ENCODE measurements around the gene ITGB5.

Gene ITGB5

DNA sequence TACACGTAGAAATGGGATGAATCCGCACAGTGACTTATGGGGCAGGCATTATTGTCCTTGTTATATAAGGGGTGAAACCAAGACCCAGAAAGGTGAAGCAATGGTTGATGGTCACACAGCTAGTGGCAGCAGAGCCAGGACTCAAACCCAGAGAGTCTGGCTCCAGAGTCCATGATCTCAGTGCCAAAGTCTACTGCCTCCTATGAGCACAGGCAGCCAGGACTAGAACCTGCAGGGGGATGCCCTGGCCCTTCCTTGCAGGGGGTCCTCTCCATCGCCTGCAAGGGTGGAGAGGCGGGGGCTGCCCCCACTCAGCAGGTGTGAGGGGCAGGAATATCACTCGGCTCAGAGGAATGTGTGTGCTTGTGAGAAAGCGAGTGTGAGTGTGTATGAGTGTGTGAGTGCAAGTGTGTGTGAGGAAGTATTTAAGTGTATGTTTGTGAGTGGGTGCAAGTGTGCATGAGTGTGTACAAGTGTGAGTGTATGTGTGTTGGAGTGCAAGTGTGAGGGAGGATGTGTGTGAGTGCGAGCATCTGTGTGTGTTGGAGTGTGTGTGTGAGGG, 112.2 kb downstream of the ITGB5 start:
- Histone ChIP-seq H2AK5ac (ENCODE audit: low read length) (no peak overlapping the region), H2BK5ac (ENCODE audit: low read length) (peak overlapping the region; percentile 52), H3K23ac (ENCODE audit: low read length) (peak overlapping the region; percentile 56), H2BK120ac (ENCODE audit: low read depth, low read length) (no peak overlapping the region), H3K4ac (ENCODE audit: low read depth, low read length) (no peak overlapping the region), H3K4me1 (ENCODE audit: control insufficient read depth, low read depth, low read length) (peaks cover 3% of the 10 kb centered on the region), H3K4me2 (ENCODE audit: low read length) (no peak overlapping the region), H3K36me3 (ENCODE audit: control insufficient read depth, insufficient read depth, low read length) (peaks cover 20% of the 10 kb centered on the region), H4K5ac (ENCODE audit: low read length) (no peak overlapping the region), H3K27ac (ENCODE audit: low read depth, low read length) (peak overlapping the region; percentile 24), H3K79me2 (ENCODE audit: control insufficient read depth, insufficient read depth, low read length) (peaks cover 8% of the 10 kb centered on the region), H2BK15ac (replicated peaks; ENCODE audit: low read depth) (no peak overlapping the region), H3K9ac (ENCODE audit: low read length) (no peak overlapping the region), H3K27me3 (ENCODE audit: insufficient read depth, low read length, poor library complexity) (no peaks in the 10 kb centered on the region), H3K79me1 (ENCODE audit: low read length) (peaks cover 29% of the 10 kb centered on the region), H4K8ac (ENCODE audit: low read depth, low read length) (no peak overlapping the region), H3K4me3 (ENCODE audit: low read length) (no peak overlapping the region), H3K18ac (ENCODE audit: low read length) (no peak overlapping the region), H3K56ac (ENCODE audit: low read length) (no peak overlapping the region)
- no peak for DNase-seq
- WGBS (ENCODE audit: extremely low coverage, insufficient coverage, low lambda C conversion rate): 100% methylated on average over 2 of the region's 7 CpGs

DNA sequence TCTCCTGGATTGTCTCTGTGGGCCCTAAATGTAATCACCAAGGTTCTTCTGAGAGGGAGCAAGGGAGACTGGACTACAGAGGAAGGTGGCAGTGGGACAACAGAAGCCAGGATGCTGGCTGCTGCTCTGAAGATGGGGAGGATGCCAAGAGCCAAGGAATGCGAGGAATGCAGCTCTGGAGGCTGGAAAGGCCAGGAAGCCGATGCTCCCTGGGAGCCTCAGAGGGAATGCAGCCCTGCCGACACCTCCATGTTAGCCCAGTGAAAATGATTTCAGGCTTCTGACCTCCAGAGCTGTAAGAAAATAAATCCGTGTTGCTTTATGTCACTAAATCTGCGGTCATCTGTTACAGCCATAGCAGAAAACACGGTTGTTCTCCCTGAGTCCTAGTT, 112.8 kb downstream of the ITGB5 start:
- no peak overlapping the region for H2BK120ac ChIP-seq (ENCODE audit: low read depth, low read length)
- WGBS (ENCODE audit: extremely low coverage, insufficient coverage, low lambda C conversion rate): no CpG with 5 or more reads among the region's 6 CpGs
- no peaks in the 10 kb centered on the region for H3K27me3 ChIP-seq (ENCODE audit: insufficient read depth, low read length, poor library complexity)
- no peak overlapping the region for H3K18ac ChIP-seq (ENCODE audit: low read length)
- H4K5ac ChIP-seq (ENCODE audit: low read length): no peak overlapping the region
- no peak overlapping the region for H2AK5ac ChIP-seq (ENCODE audit: low read length)
- H3K4me1 ChIP-seq (ENCODE audit: control insufficient read depth, low read depth, low read length): peaks cover 3% of the 10 kb centered on the region
- no peak overlapping the region for H3K4ac ChIP-seq (ENCODE audit: low read depth, low read length)
- H3K36me3 ChIP-seq (ENCODE audit: control insufficient read depth, insufficient read depth, low read length): peaks cover 21% of the 10 kb centered on the region
- peaks cover 8% of the 10 kb centered on the region for H3K79me2 ChIP-seq (ENCODE audit: control insufficient read depth, insufficient read depth, low read length)
- H4K8ac ChIP-seq (ENCODE audit: low read depth, low read length): no peak overlapping the region
- H2BK15ac ChIP-seq (replicated peaks; ENCODE audit: low read depth): no peak overlapping the region
- H3K79me1 ChIP-seq (ENCODE audit: low read length): peaks cover 27% of the 10 kb centered on the region
- H2BK5ac ChIP-seq (ENCODE audit: low read length): no peak overlapping the region
- no peak overlapping the region for H3K23ac ChIP-seq (ENCODE audit: low read length)
- no peak overlapping the region for H3K56ac ChIP-seq (ENCODE audit: low read length)
- no peak overlapping the region for H3K9ac ChIP-seq (ENCODE audit: low read length)
- peak; percentile 95 for DNase-seq
- no peak overlapping the region for H3K4me2 ChIP-seq (ENCODE audit: low read length)
- peak overlapping the region; percentile 24 for H3K27ac ChIP-seq (ENCODE audit: low read depth, low read length)
- no peak overlapping the region for H3K4me3 ChIP-seq (ENCODE audit: low read length)

DNA sequence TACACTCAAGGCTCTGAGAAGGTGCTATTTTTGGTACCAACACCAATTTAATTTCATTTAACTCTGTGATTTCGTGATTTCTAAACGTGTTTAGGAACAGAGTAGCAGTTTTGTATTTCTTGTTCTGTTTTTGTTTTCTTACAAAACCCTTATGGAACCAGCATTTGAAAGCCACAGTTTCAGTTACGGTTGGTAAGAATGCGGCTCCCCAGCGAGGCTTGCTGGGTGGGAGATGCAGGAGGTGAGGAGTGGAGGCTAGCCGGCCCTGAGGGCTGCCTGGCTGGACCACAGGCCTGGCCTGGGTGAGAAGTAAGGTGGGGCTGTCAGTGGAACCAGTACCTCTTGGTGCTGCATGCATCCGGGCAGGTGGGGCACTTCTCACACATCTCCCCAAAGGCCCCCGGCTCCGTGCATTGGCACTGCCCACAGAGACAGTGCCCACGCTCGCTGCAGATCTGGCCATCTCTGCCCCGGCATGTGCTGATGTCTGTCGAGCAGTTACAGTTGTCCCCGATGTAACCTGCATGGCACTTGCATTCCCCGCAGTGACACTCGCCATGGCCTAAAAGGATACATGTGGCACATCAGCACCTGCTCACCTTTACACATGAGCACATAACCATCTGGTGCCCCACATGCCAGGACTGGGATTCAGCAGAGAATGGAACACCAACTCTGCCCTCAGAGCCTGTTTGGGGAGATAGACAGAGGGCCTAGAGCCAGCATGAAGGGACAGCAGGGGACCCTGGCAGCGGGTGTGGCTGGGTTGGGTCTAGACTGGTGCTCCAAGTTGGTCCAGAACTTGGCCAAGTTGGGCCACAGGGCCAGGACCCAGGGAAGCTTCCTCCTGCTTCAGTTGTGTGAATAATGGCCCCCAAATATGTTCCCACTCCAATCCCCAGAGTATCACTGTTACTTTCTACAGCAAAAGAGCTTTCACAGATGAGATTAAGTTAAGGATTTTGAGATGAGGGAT, 113.5 kb downstream of the ITGB5 start:
- Histone ChIP-seq H4K5ac (ENCODE audit: low read length) (no peak overlapping the region), H3K79me2 (ENCODE audit: control insufficient read depth, insufficient read depth, low read length) (peaks cover 8% of the 10 kb centered on the region), H3K27me3 (ENCODE audit: insufficient read depth, low read length, poor library complexity) (no peaks in the 10 kb centered on the region), H3K27ac (ENCODE audit: low read depth, low read length) (peak overlapping the region; percentile 24), H3K4me2 (ENCODE audit: low read length) (no peak overlapping the region), H3K56ac (ENCODE audit: low read length) (no peak overlapping the region), H3K4me3 (ENCODE audit: low read length) (no peak overlapping the region), H3K23ac (ENCODE audit: low read length) (no peak overlapping the region), H4K8ac (ENCODE audit: low read depth, low read length) (no peak overlapping the region), H3K9ac (ENCODE audit: low read length) (no peak overlapping the region), H2BK120ac (ENCODE audit: low read depth, low read length) (no peak overlapping the region), H3K18ac (ENCODE audit: low read length) (no peak overlapping the region), H3K4ac (ENCODE audit: low read depth, low read length) (no peak overlapping the region), H2BK5ac (ENCODE audit: low read length) (no peak overlapping the region), H3K4me1 (ENCODE audit: control insufficient read depth, low read depth, low read length) (peaks cover 3% of the 10 kb centered on the region), H2AK5ac (ENCODE audit: low read length) (no peak overlapping the region), H3K79me1 (ENCODE audit: low read length) (peaks cover 21% of the 10 kb centered on the region), H2BK15ac (replicated peaks; ENCODE audit: low read depth) (no peak overlapping the region), H3K36me3 (ENCODE audit: control insufficient read depth, insufficient read depth, low read length) (peaks cover 25% of the 10 kb centered on the region)
- WGBS (ENCODE audit: extremely low coverage, insufficient coverage, low lambda C conversion rate): no CpG with 5 or more reads among the region's 17 CpGs
- no peak for DNase-seq

DNA sequence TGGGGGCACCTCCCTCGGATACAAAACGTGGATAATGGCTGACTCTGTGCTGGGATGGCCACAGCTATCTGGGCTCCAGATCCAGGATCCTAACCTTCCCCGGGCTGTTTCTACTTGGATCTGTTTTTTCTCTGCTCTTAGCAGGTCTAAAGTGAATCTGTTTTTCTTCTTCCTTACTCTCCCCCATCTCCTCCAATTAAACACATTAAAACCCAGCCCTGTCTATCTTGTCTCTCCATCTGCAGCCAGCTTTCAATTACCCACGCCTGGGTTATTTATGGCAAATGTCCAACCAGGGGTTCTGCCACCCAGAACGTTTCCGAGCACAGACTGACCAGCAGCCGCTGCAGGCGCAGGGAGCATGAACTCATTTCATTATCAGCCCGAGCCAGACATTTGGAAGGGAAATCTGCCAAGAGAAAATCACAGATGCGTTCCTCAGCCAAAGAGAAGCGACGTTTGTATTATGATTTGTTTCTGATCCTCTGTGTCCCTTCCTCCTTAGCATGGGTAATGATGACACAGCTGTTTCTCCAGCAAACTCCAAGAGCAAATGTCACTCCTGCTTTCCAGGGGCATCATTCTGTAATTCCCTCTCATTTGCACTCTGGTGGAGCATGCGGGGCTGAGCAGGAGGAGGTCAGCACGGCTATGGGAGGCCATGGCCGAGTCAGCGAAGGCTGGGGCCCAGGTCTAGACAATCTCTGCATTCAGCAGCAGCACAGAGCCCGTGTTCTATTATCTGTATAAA, 114.9 kb downstream of the ITGB5 start:
- no peak overlapping the region for H3K4ac ChIP-seq (ENCODE audit: low read depth, low read length)
- no peak overlapping the region for H3K23ac ChIP-seq (ENCODE audit: low read length)
- H3K27ac ChIP-seq (ENCODE audit: low read depth, low read length): no peak overlapping the region
- H3K18ac ChIP-seq (ENCODE audit: low read length): no peak overlapping the region
- H3K56ac ChIP-seq (ENCODE audit: low read length): no peak overlapping the region
- H2BK5ac ChIP-seq (ENCODE audit: low read length): no peak overlapping the region
- no peak overlapping the region for H4K5ac ChIP-seq (ENCODE audit: low read length)
- no peaks in the 10 kb centered on the region for H3K27me3 ChIP-seq (ENCODE audit: insufficient read depth, low read length, poor library complexity)
- H2BK15ac ChIP-seq (replicated peaks; ENCODE audit: low read depth): no peak overlapping the region
- no peak overlapping the region for H3K4me2 ChIP-seq (ENCODE audit: low read length)
- no peak overlapping the region for H2AK5ac ChIP-seq (ENCODE audit: low read length)
- H3K36me3 ChIP-seq (ENCODE audit: control insufficient read depth, insufficient read depth, low read length): peaks cover 28% of the 10 kb centered on the region
- H3K79me1 ChIP-seq (ENCODE audit: low read length): peaks cover 19% of the 10 kb centered on the region
- DNase-seq: no peak
- H3K4me1 ChIP-seq (ENCODE audit: control insufficient read depth, low read depth, low read length): peaks cover 3% of the 10 kb centered on the region
- no peak overlapping the region for H4K8ac ChIP-seq (ENCODE audit: low read depth, low read length)
- no CpG with 5 or more reads among the region's 17 CpGs for WGBS (ENCODE audit: extremely low coverage, insufficient coverage, low lambda C conversion rate)
- H3K4me3 ChIP-seq (ENCODE audit: low read length): no peak overlapping the region
- H3K9ac ChIP-seq (ENCODE audit: low read length): no peak overlapping the region
- H3K79me2 ChIP-seq (ENCODE audit: control insufficient read depth, insufficient read depth, low read length): peaks cover 4% of the 10 kb centered on the region
- no peak overlapping the region for H2BK120ac ChIP-seq (ENCODE audit: low read depth, low read length)

DNA sequence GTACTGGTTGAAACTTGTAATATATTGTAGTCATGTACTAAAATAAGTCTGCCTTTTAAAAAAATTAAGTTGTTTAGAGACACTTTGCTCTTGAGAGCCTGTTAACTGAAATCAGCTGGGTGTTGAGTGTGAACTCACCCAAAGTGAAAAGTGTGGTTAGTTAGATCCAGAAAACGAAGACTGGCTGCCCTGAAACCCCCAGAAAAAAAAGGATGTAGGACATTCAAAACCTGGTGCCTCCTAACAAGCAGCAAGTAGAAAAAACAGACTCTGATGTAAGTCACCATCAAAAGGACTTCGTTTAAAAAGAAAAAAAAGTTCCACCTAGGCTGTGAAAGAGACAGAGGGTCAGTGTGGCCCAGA, 116.1 kb downstream of the ITGB5 start:
- peaks cover 20% of the 10 kb centered on the region for H3K79me1 ChIP-seq (ENCODE audit: low read length)
- H3K18ac ChIP-seq (ENCODE audit: low read length): no peak overlapping the region
- H3K4me1 ChIP-seq (ENCODE audit: control insufficient read depth, low read depth, low read length): peaks cover 3% of the 10 kb centered on the region
- no peak overlapping the region for H3K4me2 ChIP-seq (ENCODE audit: low read length)
- no peak overlapping the region for H3K4me3 ChIP-seq (ENCODE audit: low read length)
- H3K9ac ChIP-seq (ENCODE audit: low read length): no peak overlapping the region
- no peaks in the 10 kb centered on the region for H3K27me3 ChIP-seq (ENCODE audit: insufficient read depth, low read length, poor library complexity)
- no peak overlapping the region for H4K5ac ChIP-seq (ENCODE audit: low read length)
- no peak overlapping the region for H2BK15ac ChIP-seq (replicated peaks; ENCODE audit: low read depth)
- H4K8ac ChIP-seq (ENCODE audit: low read depth, low read length): no peak overlapping the region
- no peak overlapping the region for H3K23ac ChIP-seq (ENCODE audit: low read length)
- no peak overlapping the region for H3K4ac ChIP-seq (ENCODE audit: low read depth, low read length)
- H2BK5ac ChIP-seq (ENCODE audit: low read length): no peak overlapping the region
- DNase-seq: no peak
- no peak overlapping the region for H2BK120ac ChIP-seq (ENCODE audit: low read depth, low read length)
- no peak overlapping the region for H3K27ac ChIP-seq (ENCODE audit: low read depth, low read length)
- peaks cover 4% of the 10 kb centered on the region for H3K79me2 ChIP-seq (ENCODE audit: control insufficient read depth, insufficient read depth, low read length)
- H3K56ac ChIP-seq (ENCODE audit: low read length): no peak overlapping the region
- H3K36me3 ChIP-seq (ENCODE audit: control insufficient read depth, insufficient read depth, low read length): peaks cover 35% of the 10 kb centered on the region
- no peak overlapping the region for H2AK5ac ChIP-seq (ENCODE audit: low read length)
- WGBS (ENCODE audit: extremely low coverage, insufficient coverage, low lambda C conversion rate): no CpG with 5 or more reads among the region's 2 CpGs

All from mesendoderm (in vitro differentiated cells).